LNCaP clone FGC (cell line): ENCODE measurements around the gene C17orf100.
A peak's percentile ranks its signal among the peaks of the same experiment; 100 is the strongest.
"Not testable (repeated sequence)": the region's sequence is repeated elsewhere in the genome, so short reads cannot be mapped to it uniquely, and the experiment has no call there.

Experiments used
- DNase-seq: peaks from one replicate; pipeline ENCODE4 v3.0.0-alpha.2; 2011; ENCODE audit warnings: low read depth
- H3K4me3 ChIP-seq: 2 replicates; pipeline ENCODE4 v1.5.1; 2011; ENCODE audit warnings: mild to moderate bottlenecking, low read depth, low read length, control low read depth
- CTCF ChIP-seq: IDR thresholded peaks from 2 replicates; pipeline ENCODE4 v1.5.1; 2012; ENCODE audit warnings: mild to moderate bottlenecking; ENCODE audit not compliant: control insufficient read depth, insufficient read depth; ENCODE audit errors: extremely low read depth

The C17orf100 gene

GRCh38 chr17:6661464-6661848 lies 9.9 kb downstream of the C17orf100 start:
- H3K4me3 ChIP-seq, result no peak overlapping the region
- no peak for TF ChIP-seq CTCF
- DNase-seq, result no peak

- not testable (repeated sequence) for DNase-seq, H3K4me3 ChIP-seq
Observed at GRCh38 chr17:6663200-6663599, 11.6 kb downstream of the C17orf100 start.

DNA sequence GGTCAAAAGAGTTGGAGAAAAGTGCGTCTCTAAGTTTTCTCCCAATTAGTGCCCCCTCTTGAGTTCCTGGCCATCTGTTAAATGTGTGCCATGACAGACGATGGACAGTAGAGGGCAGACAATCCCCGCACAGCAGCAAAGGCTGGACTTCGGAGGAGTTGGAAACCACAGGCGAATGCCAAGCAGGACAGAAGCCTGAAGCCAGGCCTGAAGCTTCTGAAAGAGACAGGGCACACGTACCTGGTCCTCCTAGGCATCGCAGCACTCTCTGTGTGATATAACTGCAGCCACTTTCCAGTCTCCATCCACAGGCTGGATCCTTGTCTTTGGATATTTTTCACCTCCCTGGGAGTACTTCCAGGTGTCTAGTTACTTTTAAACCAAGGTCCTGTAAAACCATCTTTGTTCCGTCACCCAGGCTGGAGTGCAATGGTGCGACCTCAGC lies 14.5 kb downstream of the C17orf100 start:
- no peak overlapping the region for H3K4me3 ChIP-seq
- peak; percentile 56 for DNase-seq
- TF ChIP-seq CTCF, result peak; percentile 99

GRCh38 chr17:6666557-6666956 lies 15.0 kb downstream of the C17orf100 start:
- no peak overlapping the region for H3K4me3 ChIP-seq
- TF ChIP-seq CTCF, result no peak
- DNase-seq, result no peak

- H3K4me3 ChIP-seq, result no peak overlapping the region
- TF ChIP-seq CTCF, result no peak
- DNase-seq, result no peak
Observed at GRCh38 chr17:6667516-6667915, 16.0 kb downstream of the C17orf100 start.

DNA sequence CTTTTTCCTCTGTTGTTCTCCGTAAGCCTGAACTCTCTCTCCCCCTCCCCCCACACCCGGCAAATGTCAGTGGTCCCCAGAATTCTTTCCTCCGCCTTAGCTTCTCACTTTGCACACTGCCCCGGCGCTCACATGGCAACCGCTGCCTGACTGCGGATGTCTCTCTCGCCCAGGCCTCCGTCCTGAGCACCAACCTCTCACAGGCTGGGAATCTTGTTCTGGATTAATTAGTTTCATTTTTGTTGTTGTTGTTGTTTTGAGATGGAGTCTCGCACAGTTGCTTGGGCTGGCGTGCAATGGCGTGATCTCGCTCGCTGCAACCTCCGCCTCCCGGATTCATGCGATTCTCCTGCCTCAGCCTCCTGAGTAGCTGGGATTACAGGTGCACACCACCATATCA lies 16.7 kb downstream of the C17orf100 start:
- no peak for TF ChIP-seq CTCF
- DNase-seq, result no peak
- H3K4me3 ChIP-seq, result no peak overlapping the region

DNA sequence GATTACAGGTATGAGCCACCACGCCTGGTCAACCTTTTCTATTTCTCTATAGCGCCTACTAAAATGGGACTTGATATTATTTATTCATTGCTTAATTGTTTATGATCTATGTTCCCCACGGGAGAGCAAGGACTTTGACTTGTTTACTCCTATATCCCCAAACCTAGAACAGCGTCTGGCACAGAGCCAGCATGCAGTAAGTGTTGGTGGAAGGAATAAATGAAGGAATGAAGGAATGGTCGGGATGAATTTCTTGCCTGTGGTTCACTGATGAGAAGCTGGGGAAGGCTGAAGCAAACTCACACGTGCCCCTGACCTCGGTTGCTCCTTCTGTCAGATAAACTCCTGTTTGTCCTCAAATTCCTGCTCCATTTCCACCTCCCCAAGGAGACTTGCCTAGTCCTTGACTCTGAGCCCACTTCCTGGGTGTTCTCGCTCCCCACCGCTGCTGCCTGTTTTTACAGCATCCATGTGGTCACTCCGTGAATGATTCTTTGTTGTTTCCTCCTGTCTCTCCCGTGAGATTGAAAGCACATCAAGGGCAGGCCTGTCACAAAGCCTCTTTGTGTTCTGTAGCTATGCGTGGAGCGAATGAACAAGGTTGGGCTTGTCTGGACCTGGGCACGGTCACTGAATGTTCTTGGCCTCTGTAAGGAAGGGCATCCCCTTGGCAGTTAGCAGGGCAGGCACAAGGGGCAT lies 17.3 kb downstream of the C17orf100 start:
- TF ChIP-seq CTCF, result no peak
- H3K4me3 ChIP-seq, result no peak overlapping the region
- no peak for DNase-seq
